ENCODE measurements around the gene CDK5.
"Not testable (repeated sequence)": the region's sequence is repeated elsewhere in the genome, so short reads cannot be mapped to it uniquely, and the experiment has no call there.

CDK5 gene

DNA sequence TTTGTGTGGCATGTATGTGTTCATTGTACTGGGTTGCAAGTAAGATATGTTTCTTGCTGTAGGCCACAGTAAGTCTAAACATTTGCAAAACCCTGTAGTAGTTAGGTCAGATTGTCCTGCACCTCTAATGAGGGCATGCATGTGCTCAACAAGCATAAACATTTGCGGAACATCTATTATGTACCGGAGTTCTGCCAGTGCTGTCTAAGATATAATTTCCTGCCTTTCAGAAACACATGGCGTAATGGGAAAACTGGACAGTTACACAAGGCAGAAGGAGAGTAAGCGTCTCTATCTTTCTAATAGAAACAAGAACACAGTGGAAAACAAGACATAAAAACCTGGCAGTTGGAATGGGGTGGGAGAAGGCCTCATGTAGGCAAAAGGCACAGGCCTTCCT, 26.7 kb downstream of the CDK5 start:
- DNase-seq, result no peak

DNA sequence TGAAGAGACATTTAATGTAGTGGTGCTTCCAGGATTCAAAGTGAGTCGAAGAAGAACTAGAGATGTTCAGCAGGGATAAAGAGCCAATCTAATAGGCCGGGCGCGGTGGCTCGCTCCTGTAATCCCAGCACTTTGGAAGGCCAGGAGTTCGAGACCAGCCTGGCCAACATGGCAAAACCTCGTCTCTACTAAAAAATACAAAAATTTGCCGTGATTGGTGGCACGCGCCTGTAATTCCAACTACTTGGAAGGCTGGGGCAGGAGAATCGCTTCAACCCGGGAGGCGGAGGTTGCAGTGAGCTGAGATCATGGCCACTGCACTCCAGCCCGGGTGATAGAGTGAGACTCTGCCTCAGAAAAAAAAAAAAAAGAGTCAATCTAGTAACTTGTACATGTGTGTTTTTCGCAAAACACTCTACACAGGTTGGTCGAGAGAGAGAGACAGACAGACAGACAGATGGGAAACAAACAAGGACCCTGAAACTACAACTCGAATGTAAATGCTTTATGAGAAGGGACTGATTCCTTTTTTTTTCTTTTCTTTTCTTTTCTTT, 28.7 kb downstream of the CDK5 start:
- DNase-seq, result no peak

GRCh38 chr7:151028131-151028947, 29.4 kb downstream of the CDK5 start, which contains the start of gene ABCB8:
Gene ABCB8, plus strand, starts transcription at chr7:151028450. Its CDS starts 66 bp downstream, at chr7:151028516.
- peak; percentile 90 for DNase-seq

GRCh38 chr7:151027728-151028130, 30.0 kb downstream of the CDK5 start:
- not testable (repeated sequence) for DNase-seq

- DNase-seq, result not testable (repeated sequence)
Measured at GRCh38 chr7:151026771-151027727, 30.6 kb downstream of the CDK5 start.

GRCh38 chr7:151025924-151026671, 31.6 kb downstream of the CDK5 start:
- no peak for DNase-seq

DNA sequence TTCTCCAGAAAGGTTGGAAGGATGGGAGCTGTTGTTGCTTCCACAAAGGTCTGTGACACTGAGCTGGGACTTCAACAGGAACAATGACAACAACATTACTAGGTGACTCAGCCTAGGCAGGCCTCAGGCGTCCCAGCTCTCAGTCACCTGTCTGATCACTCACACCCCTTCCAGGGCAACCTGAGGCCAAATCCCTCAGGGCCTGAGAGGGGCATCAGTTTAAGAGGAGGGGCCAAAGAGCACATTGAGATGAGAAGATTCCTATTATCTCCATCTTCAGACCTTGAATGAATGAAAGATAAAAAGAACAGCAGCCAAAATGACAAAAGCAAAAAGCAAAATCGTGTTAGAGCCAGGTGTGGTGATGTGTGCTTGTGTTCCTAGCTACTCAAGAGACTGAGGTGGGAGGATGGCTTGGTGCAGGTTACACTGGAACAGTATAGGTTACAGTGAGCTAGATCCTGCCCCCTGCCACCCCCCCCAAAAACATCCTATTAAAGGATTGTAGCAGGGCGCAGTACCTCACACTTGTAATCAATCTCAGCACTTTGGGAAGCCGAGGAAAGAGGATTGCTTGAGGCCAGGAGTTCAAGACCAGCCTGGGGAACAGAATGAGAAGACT, 33.2 kb downstream of the CDK5 start, which contains the start of gene ATG9B:
Gene ATG9B (minus strand): TSS at position 60 of the 622 bp plus-strand sequence. CDS start 71 bp downstream, outside the sequence.
- no peak for DNase-seq

- DNase-seq, result no peak
Measured at GRCh38 chr7:151023232-151023631, 34.5 kb downstream of the CDK5 start.

GRCh38 chr7:151020231-151020630, 37.5 kb downstream of the CDK5 start:
- DNase-seq, result no peak

GRCh38 chr7:151019130-151019447, 38.6 kb downstream of the CDK5 start:
- DNase-seq, result no peak

DNA sequence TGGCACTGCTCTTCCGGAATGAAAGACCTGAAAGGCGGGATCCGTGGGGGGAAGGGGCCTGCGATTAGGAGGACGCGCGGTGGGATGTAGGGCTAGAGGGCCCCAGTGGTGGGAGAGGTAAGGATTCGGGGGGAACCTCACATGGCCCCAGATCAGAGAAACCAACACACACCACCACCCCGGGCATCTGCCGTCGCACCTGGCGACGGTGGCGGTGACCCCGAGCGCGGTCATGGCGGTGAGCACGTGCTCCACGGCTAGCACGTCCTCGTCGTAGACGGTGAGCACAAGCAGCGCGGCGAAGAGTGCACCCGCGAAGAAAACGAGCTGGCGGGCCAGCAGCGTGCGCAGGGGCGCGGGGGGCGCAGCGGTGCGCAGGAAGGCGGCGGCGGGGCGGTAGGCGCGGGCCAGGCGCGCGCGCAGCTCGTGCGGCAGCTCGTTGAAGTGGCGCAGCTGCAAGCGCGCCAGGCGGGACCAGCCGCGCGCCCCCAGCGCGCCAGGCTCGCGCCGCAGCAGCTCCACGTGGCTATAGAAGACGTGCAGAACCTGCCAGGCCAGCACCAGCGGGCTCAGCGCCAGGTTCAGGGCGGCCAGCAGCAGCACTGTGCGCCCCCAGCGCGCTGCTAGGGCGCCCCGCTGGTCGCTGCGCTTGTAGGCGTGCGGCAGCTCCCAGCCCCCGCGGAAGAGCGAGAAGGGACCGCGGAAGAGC, 39.1 kb downstream of the CDK5 start:
- DNase-seq, result peak; percentile 5

DNA sequence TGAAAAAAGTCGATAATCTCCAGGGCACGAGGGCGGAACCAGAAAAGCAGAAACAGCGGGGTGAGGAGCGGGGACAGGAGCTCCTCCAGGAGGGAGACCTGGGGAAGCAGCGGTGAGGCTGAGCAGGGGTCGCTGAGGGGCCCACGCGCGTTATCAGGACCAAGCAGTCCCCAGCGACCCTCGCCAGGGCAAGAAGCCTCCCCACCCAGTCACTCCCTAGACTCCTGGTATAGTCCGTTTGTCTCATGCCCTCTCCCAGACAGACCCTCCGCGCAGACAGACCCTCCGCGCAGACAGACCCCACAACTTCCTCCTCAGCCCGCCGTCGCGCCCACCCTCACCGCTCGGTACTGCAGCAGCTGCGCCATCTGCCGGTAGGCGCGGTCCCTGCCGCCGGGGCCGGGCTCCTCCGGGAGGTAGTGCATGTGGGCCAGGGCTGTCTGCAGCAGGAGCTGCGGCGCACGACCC, 39.7 kb downstream of the CDK5 start:
- no peak for DNase-seq

DNA sequence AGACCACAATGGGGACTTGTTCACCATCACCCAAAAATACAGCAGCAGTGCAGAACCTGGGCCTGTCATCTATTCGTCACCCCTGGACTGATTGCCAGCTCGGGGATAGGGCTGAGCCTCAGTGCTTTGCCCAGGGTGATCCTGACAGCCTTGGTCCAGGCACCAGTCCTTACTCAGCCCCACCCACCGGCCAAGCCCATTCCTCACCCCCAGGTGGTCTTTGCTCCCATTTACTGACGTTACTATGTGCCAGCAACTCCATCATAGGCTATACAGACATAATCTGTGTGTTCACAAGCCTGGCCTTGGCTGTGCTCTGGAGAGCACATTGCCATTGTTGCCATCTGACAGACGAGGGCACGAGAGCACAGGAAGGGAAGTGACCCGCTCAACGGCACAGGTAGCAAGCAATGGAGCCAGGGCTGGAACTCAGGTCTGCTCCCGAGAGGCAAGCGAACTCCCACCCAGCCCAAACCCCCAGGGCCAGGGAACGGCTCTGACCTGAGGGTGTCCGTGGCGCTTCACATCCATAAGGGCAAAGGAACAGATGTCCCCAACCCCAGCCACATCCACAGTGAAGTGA, 40.2 kb downstream of the CDK5 start:
- DNase-seq, result no peak

DNA sequence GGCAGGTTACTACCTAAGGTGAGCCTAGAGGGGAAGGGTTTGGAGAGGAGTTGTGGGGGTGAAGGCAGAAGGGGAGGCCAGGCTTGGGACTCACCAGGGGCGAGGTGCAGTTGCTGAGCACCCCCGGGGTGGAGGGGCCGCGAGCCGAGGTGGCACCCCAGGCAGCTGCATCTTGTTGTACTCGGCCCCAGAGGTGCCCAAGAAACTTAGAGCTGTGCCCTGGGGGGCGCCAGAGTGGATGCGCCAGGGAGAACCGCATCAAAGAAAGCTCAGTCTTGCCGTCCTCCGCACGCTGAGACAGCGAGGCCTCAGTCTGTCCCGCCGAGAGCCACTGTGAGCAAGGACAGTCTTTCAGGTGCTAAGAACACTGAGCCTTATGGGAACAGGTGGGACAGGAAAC, 40.8 kb downstream of the CDK5 start:
- no peak for DNase-seq

- no peak for DNase-seq
Measured at GRCh38 chr7:151016505-151016904, 41.2 kb downstream of the CDK5 start.

DNA sequence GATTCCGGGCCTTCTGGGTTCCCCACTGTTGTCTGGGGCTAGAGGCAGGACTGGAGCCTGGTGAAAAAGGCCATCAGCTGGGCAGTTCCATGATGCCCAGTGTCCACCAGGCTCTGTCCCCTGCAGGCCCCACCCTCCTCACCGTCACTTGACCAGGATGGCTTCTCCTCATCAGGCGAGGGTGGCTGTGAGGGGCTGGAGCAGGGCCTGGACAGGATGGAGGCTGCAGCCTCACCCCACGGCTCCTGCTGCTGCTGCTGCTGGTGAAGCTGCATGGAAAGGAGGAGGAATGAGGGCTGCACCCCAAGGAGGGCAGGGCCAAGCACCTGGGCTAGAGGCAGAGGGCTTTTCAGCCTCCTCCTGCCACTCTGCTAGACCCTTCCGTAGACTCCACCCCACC, 41.7 kb downstream of the CDK5 start:
- no peak for DNase-seq

- DNase-seq, result no peak
Measured at GRCh38 chr7:151014950-151015349, 42.7 kb downstream of the CDK5 start.

DNA sequence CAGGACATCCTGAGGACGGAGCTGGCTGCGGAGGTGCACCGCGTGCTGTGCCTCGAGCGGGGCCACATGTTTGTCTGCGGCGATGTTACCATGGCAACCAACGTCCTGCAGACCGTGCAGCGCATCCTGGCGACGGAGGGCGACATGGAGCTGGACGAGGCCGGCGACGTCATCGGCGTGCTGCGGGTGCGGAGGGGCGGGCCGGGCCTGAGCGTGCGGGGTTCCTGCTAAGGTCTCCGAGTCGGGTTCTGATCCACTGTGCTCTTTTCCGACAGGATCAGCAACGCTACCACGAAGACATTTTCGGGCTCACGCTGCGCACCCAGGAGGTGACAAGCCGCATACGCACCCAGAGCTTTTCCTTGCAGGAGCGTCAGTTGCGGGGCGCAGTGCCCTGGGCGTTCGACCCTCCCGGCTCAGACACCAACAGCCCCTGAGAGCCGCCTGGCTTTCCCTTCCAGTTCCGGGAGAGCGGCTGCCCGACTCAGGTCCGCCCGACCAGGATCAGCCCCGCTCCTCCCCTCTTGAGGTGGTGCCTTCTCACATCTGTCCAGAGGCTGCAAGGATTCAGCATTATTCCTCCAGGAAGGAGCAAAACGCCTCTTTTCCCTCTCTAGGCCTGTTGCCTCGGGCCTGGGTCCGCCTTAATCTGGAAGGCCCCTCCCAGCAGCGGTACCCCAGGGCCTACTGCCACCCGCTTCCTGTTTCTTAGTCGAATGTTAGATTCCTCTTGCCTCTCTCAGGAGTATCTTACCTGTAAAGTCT, 43.8 kb downstream of the CDK5 start:
- DNase-seq, result no peak

- no peak for DNase-seq
Measured at GRCh38 chr7:151013356-151013732, 44.4 kb downstream of the CDK5 start.

GRCh38 chr7:151012911-151013347, 44.8 kb downstream of the CDK5 start:
- DNase-seq, result no peak
